Stimulated activated CD8-positive, alpha-beta memory T cell treated with anti-CD3 and anti-CD28 coated beads, Interleukin-12 subunit alpha, Interleukin-12 subunit beta, amount 100 ng/mL, for 24 hours (primary cell): ENCODE results near the gene CTNS.
"Not testable (repeated sequence)": the region's sequence is repeated elsewhere in the genome, so short reads cannot be mapped to it uniquely, and the experiment has no call there.

Experiments used
- DNase-seq: peaks from one replicate; pipeline ENCODE4 v3.0.0-alpha.2; 2020; ENCODE audit errors: extremely low read depth

Gene CTNS

DNA sequence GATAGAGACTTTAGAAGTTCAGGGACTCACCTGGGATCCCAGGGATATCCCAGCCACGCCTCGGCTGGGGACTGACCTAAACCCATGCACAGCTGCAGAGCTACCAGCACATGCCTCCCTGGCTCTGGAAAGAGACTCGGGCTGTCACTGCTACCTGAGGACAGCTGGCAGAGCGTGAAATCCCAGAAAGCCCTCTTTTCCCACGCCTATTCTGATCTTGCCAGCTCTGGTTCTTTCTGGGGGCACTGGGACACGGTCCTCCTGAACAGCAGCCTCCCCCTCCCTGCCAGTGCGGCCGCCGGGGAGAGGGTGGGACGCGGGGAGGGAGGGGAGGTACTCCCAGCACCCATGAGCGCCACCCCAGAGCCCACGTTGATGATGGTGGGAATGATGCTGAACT lies 48.6 kb downstream of the CTNS start:
- DNase-seq = no peak

- DNase-seq = no peak
Measured at GRCh38 chr17:3688027-3688553, 51.5 kb downstream of the CTNS start.

- no peak for DNase-seq
Measured at GRCh38 chr17:3688852-3689261, 52.3 kb downstream of the CTNS start.

GRCh38 chr17:3689262-3690093 lies 52.9 kb downstream of the CTNS start:
- no peak for DNase-seq

GRCh38 chr17:3690094-3690715 lies 53.6 kb downstream of the CTNS start:
- no peak for DNase-seq

GRCh38 chr17:3691617-3692067 lies 55.1 kb downstream of the CTNS start:
- no peak for DNase-seq

- no peak for DNase-seq
Measured at GRCh38 chr17:3692346-3692745, 55.8 kb downstream of the CTNS start.

DNA sequence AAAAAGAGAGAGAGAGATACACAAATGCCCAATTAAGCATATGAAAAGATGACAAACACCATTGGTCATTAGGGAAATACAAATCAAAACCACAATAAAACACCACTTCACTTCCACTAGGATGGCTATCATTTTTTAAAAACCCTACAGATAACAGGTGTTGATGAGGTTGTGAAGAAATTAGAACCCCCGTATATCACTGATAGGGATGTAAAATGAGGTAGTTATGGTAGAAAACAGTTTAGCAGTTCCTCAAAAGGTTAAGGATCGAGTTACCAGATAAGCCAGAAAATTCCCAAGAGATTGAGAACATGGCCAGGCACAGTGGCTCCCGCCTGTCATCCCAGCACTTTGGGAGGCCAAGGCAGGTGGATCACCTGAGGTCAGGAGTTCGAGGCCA lies 56.6 kb downstream of the CTNS start:
- no peak for DNase-seq

GRCh38 chr17:3693829-3694231 lies 57.3 kb downstream of the CTNS start:
- no peak for DNase-seq

- no peak for DNase-seq
Measured at GRCh38 chr17:3695129-3695722, 58.7 kb downstream of the CTNS start.

- DNase-seq = no peak
Measured at GRCh38 chr17:3695723-3696411, 59.3 kb downstream of the CTNS start, which contains the start of gene P2RX5. TSS of gene P2RX5 (minus strand) at chr17:3696155. CDS start at chr17:3696005, 150 bp downstream.

DNA sequence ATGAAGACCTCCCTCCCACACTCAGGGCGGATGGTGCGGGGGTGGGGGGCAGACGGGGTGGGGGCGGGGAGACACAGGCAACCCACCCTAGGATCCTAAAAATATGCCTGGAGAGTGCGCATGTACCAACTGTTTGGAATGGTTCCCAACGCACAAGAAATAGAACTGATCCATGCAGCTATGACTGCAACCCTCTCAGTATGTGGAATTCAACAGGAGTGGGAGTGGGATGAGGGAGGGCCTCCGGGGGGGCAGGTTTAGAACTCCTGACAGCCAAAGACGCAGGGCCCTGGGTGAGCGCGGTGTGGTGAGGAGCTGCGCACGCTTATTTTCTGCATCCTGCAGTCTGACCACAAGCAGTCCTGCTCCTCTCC lies 60.5 kb downstream of the CTNS start:
- DNase-seq = no peak

DNA sequence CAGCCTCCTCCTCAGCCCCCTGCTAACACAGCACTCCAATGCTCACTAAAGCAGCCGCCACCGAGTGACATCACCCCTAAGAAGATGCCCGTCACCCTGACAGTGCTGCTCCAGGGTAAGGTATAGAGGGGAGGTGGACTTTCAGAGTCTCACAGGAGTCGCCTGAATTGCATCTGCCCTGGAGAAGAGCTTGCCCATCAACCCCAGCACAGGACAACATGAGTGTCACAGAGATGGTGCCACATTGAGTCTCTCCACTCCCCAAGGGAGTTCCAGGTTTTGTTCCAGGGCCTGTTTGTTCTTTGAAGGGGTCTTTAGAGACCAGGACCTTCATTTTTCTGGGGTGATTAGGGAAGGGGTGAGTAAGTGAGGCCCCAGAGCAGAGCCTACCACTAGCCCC lies 61.6 kb downstream of the CTNS start:
- no peak for DNase-seq

DNA sequence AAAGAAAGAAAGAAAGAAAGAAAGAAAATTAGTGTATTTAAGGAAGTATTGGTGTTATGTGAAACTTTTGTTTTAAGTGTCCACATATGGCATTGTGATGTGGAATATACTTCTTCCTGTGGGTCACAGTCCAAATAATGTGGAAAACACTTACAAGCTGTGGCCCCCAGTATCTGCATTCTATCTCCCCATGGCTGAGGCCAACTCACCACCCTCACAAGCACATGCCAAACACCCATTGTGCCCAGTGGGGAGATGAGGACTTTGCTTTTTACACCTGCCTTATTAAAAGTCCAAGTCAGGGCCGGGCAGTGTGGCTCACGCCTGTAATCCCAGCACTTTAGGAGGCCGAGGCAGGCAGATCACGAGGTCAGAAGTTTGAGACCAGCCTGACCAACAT lies 63.4 kb downstream of the CTNS start:
- DNase-seq = no peak

GRCh38 chr17:3702041-3702539 lies 65.5 kb downstream of the CTNS start:
- DNase-seq = not testable (repeated sequence)

GRCh38 chr17:3704931-3705717 lies 68.6 kb downstream of the CTNS start:
- DNase-seq = no peak

DNA sequence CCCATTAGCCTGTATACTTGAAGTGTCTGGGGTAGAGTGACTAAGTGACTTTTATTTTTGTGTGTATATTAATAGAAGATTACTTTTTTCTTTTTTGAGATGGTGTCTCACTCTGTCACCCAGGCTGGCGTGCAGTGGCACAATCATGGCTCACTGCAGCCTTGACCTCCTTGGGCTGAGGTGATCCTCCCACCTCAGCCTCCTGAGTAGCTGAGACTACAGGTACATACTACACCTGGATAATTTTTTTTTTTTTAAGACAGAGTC lies 69.1 kb downstream of the CTNS start:
- not testable (repeated sequence) for DNase-seq

DNA sequence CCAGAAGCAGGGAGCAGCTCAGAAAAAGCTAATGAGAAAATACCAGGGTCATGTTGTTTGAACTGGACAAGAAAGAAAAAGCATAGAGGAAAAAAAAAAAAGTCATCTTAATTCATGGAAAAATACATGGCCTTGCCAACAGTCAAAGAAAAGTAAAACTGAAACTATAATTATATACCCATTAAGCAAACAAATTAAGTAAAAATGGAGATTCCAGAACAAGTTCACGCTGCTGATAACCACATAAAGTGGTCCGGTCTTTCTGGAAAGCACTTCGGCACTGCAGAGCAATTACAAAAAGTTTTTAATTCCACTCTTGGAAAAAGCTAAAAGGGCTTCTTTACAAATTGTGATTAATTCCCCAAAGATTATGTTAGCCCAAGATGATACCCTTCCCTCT lies 71.8 kb downstream of the CTNS start:
- DNase-seq = no peak

GRCh38 chr17:3710951-3711383 lies 74.4 kb downstream of the CTNS start:
- peak; percentile 52 for DNase-seq
